ENCODE data around the gene TMEM232.

TMEM232 gene

DNA sequence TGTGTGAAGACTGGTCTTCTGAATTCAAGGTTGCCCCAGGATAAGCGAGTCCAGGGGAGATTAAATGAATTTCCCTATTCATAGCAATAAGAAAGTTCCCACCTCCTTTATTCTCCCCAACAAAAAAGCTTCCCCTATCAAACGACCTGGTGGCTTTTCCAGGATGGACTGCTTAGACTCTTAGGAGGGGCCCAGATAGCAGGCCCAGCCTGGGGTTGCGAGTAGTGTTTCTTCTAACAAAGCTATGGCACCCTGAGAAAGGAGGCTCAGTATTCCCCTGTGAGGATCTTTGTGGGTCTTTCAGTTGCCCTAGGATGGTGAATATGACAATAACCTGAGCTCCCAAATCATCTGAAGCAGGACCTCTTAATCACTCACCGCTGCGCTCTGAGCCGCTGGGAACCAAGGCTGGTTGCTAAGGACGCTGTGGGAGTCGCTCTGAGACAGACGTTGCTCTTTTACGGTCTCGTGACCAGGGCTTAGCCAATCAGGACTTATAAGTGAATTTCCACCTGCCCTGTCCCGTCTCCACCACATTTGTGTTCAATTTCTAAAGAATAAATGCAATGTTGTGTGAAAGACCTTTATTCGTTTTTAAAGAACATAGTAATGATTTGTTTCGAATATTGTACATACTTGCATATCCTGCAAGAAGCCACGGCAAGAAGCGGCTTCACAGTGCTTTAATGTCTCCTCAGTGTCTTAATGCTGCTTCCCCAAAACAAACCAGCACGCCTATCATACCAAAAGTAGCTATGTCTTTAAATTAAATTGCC, at the start of gene TMEM232:
Gene TMEM232, minus strand, starts transcription at position 423 of the 776 bp plus-strand sequence. CDS start 59,319 bp downstream, outside the sequence.
- TF ChIP-seq, protein P1, sequence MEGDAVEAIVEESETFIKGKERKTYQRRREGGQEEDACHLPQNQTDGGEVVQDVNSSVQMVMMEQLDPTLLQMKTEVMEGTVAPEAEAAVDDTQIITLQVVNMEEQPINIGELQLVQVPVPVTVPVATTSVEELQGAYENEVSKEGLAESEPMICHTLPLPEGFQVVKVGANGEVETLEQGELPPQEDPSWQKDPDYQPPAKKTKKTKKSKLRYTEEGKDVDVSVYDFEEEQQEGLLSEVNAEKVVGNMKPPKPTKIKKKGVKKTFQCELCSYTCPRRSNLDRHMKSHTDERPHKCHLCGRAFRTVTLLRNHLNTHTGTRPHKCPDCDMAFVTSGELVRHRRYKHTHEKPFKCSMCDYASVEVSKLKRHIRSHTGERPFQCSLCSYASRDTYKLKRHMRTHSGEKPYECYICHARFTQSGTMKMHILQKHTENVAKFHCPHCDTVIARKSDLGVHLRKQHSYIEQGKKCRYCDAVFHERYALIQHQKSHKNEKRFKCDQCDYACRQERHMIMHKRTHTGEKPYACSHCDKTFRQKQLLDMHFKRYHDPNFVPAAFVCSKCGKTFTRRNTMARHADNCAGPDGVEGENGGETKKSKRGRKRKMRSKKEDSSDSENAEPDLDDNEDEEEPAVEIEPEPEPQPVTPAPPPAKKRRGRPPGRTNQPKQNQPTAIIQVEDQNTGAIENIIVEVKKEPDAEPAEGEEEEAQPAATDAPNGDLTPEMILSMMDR (IDR thresholded peaks at IDR 0.05; ENCODE audit: insufficient read depth, missing control alignments): no peak
- DNase-seq (ENCODE audit: insufficient read length, low spot score): no peak
- no peak for FAIRE-seq

DNA sequence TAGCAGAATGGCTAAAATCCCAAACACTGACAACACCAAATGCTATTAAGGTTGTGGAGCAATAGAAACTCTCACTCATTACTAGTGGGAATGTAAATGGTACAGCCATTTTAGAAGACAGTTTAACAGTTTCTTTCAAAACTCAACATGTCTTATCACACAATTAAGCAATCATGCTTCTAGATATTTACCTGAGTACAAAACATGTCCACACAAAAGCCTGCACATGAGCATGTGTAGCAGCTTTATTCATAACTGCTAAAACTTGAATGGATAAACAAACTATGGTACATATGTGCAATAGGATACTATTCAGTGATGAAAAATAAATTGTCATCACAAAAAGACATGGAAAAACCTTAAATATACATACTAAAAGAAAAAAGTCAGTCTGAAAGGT, 43.8 kb upstream of the TMEM232 start:
- DNase-seq (ENCODE audit: insufficient read length, low spot score) (no peak), FAIRE-seq (no peak)
- TF ChIP-seq, protein P1 (IDR thresholded peaks at IDR 0.05; ENCODE audit: insufficient read depth, missing control alignments): no peak

DNA sequence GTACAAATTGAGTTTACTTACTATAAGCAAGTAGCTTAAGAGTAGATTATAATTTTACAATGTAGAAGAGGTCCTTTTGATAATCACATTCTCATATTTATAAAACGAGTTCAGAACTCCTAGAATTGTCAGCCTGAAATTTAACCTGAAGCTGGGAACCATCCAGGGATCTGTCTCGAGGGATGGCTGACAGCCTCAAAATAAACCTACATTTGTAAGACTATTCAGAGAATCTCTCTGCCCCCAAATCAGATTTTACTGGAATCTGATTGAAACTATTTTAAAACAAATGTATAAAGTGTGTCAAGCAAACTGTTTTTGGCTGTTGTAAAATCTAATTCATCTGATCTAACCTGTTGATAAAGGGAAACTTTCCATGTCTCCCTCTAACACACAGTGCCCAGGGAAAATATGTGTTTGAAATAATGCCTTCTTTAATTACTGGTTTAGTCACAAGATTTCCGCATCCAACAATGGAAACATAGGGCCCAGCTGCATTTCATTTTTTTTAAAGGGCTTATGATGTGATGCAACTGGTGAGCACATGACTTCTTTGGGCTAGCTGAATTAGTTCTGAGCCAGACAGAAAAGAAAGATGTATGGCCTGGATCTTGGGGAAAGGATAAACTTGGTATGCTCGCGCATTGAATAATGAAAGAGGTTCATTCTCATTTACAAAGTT, 42.7 kb upstream of the TMEM232 start:
- FAIRE-seq (no peak), DNase-seq (ENCODE audit: insufficient read length, low spot score) (no peak)
- TF ChIP-seq, protein P1 (IDR thresholded peaks at IDR 0.05; ENCODE audit: insufficient read depth, missing control alignments): no peak

DNA sequence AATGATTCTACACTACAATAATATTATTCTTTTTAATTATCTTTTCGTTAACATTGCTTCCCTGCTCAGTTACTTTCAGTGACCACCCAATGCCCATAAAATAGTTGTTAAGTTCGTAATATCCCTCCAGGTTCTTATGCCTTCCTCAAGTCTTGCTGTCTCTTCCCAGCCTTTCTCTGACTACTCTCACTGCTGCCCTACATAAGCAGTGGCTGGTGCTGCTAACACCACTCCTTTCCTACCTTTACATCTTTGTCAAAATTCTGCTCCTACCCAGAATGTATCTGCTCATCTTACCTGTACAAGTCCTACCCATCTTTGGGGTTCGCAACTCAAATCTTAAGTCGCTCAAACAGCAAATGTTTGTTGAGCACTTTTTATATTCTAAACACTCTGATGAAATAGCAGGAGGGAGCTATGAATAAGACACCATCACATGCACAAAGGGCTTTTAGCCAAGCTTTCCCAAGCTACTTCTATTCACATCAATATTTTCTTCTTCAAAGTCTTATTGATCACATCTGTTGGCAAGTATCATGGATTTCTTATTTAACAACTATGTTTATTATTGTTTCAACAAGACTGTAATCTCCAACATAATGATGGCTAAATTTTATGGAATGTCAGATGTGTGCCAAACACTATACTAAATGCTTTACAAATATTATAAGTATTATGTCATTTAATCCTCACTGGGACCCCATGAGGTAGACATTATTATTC, 41.8 kb upstream of the TMEM232 start:
- DNase-seq (ENCODE audit: insufficient read length, low spot score): no peak
- FAIRE-seq: no peak
- TF ChIP-seq, protein P1 (IDR thresholded peaks at IDR 0.05; ENCODE audit: insufficient read depth, missing control alignments): no peak

DNA sequence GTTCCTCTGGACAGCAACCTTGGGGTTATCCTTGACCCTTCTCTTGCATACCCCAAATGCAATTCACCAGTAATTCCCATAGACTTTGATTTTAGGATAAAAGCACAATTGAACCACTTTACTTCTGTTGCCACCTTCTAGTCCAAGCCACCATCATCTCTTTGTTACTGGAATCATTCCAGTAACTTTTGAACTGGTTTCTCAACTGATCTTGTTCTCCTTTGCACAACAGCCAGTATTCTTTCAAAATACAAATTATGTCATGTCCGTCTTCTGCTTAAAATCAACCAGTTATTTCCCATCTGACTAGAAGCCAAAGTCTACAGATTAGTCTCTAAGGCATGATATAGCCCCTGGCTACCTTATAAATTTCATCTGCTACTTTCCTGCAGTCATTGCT, 33.7 kb upstream of the TMEM232 start:
- TF ChIP-seq, protein P1 (IDR thresholded peaks at IDR 0.05; ENCODE audit: insufficient read depth, missing control alignments): no peak
- DNase-seq (ENCODE audit: insufficient read length, low spot score): no peak
- FAIRE-seq: no peak

DNA sequence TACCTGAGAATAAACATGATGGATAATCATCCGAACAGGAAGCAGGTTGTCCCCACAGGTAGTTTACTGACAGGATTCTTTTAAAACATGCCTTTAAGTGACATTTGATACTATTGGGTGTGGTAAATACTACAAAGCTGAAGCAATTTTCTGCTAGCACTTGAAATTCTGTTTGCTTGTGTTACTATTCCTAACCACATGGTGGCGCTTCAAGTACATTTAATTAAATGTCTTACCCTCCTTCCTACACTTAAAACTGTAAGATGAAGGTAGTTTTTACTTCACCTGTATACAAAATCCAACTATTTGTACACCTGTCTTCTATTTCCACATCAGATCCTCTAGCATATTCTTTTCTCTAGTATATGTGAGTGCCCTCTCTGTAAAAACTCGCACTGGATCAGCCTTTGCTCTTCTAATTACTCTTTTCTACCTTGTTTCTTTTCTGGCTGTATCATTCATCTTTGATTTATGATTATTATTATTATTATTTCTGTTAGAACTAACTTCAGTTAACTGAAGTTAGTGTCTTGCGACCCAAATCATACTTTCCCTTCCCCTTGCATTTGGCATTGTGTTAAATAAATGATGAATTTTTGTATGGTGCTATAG, 30.8 kb upstream of the TMEM232 start:
- DNase-seq (ENCODE audit: insufficient read length, low spot score) (no peak), FAIRE-seq (peak; percentile 86)
- TF ChIP-seq, protein P1 (IDR thresholded peaks at IDR 0.05; ENCODE audit: insufficient read depth, missing control alignments): peak; percentile 74

Data from D721Med (cell line).